Measurements from ENCODE around the gene LIMS1.
A peak's percentile ranks its signal among the peaks of the same experiment; 100 is the strongest.
"Not testable (repeated sequence)": the region's sequence is repeated elsewhere in the genome, so short reads cannot be mapped to it uniquely, and the experiment has no call there.

LIMS1 gene

DNA sequence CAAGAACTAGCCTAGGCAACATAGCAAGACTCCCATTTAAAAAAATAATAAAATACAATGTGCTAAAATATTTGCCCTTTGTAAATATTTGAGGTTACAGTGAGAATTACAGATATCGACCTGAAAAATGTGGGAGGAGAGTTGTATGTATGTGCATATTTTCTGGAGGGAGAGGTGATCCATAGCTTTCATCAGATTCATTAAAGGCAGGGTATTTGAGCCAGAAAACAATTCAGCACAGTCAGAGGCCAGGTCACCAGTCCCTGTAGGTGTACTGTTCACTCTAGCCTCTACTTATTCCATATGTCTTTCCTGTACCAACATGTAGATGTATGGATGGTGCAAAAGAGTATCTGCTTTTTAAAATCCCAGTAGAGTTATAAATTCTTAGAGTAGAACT is 136.0 kb downstream of the LIMS1 start:
- not testable (repeated sequence) for DNase-seq

DNA sequence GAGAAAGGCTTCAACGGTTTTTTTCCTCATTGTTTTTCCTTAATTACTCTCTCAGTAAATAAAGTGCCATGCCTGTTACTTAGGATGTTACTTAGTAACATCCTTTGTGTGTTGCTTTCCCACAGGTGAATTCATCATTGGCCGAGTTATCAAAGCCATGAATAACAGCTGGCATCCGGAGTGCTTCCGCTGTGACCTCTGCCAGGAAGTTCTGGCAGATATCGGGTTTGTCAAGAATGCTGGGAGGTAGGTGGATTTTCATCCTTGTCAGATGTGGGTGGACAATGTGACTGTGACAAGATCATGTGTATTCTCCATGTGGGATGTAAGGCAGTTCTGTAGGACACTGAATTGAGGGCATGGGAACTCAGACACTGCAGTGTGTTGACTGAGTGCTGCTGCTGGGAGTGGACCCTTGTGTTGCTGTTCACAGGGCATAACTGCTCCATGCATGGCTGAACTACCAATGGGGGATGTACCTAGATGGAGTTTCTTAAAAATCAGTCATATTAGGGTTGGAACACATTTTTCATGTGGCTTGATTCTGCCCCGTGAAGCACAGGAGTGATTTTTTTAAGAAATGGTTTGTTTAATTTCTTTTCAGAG is 138.0 kb downstream of the LIMS1 start:
- not testable (repeated sequence) for DNase-seq

DNA sequence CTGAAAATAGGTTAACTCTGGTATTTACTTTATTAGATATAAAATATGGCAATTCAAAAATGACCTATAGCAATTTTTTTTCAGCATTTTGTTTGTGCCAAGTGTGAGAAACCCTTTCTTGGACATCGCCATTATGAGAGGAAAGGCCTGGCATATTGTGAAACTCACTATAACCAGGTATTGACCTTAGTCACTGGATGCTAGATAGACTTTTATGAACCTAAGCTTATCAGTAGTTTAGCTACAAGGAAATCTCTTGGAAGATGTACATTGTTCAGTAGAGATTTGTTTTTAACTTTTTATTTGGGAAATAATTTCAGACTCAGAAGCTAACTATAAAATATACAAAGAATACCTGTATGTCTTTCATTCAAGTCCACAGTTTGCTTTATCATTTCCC is 142.3 kb downstream of the LIMS1 start:
- DNase-seq, result not testable (repeated sequence)

DNA sequence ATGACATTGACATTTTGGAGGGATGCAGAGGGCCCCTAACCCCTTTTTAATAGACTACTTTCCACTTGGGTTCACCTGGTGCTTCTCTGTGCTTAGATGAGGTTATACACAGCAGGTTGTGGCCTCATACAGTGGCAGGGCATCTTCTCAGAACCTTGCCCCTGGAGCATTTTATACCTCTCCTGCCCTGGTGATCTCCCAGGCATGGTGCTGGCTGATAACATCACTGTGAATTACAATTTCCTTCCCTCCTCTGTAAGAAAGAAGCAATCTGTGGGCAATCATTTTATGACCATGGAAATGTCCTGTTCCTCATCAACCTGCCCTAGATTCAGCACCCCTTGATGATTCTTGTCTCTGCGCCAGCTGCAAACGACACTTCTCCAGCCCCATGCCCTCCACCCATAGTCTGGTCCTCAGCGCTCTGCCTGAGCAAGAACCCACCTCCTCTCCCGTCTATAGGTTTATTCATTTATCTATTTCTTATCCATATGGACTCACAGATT is 143.0 kb downstream of the LIMS1 start:
- DNase-seq, result not testable (repeated sequence)

DNA sequence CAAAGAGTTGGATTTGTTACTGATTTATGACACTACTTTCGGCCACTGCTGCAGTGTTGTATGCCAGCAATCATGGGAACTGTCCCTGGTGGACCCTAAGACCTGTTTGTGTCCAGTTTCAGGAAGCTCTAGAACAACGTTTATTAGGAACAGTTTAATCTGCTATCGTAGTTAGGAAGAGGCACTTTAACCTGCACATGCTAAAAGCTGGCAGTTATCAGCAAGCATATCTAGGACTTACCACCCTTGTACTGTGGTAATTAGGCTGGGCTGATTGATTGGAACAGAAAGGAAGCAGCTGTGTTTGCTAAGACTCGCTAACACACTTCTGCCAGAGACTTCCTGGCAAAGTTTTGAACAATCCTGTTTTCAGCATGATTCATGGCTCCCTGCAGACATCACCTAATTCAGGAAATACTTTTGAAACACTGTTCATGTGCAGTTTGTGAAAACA is 144.0 kb downstream of the LIMS1 start:
- DNase-seq, result not testable (repeated sequence)

DNA sequence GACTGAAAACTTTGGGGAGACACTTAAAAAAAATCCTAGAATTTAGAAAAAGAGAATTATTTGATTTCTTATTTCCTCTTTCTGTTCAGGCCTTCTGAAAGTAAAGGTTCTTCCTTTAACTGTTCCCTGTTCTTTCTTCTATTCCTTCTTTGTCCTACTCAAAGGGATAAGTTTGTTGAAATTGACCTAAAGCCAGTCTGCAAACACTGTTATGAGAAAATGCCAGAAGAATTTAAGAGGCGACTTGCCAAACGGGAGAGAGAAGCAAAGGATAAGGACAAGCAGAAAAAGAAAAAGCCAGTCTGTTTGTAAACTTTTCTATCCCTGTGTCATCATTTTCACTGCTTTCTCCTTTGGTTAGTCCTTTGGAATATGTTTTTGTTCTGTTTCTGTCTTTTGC is 146.5 kb downstream of the LIMS1 start:
- not testable (repeated sequence) for DNase-seq

DNA sequence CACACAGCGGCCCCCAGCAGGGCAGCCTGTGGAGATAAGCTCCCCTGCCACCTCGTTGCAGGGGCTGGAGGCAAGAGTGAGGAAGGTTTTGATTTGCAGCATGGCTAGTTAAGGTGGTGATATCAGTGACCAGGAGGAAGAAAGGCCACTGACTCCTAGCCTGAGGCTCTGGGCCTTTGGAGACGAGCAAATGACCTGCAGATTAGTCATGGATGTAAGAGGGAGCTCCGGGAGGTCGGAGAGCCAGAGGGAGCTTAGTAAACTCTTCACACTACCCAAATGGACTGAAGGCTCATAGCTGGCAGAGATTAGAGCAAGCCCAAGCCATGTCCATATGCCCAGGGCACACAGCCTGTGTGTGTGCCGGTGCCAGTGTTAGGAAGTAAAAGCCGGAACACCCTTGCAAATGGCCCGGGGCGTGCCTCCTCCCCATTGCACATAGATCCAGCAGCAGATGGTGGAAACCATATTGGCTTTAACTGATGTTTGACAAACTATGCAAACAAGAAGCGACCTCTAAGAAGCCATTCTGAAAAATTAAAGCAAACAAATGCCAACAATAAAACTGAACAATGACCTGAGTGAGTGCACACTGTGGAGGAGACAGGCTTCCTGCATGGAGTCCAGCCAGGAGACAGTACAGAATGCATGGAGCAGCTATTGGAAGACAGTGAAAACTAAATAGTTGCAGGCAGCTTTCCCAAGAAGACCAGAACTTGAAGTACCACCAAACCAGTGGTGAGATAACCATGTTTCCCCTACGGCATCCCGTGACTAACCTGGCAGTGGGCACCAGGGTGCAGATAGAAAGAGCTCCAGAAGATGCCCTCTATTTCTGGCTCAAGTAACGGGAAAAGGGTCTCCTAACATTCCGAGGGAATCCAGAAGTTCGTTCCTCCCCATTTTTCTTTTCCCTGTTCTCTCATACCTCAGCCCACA is 154.8 kb downstream of the LIMS1 start:
- DNase-seq, result not testable (repeated sequence)

DNA sequence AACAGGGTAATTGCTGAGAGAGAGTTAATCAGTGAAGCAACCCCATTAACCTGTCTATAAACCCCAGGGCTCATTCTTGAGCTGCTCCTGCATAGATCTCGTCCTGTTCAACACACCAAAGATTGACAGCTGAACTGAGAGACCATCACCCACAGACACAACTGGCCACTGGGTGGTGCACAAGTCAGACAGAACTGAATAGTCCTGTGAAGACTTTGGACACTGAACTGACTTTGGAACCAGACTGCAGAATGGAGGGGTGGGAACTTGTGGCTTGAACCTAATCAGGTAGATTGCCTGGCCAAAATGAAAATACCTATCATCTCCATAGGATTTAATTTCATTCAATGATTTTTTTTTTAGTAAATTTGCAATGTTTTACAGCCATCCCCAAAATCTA is 155.7 kb downstream of the LIMS1 start:
- not testable (repeated sequence) for DNase-seq

DNA sequence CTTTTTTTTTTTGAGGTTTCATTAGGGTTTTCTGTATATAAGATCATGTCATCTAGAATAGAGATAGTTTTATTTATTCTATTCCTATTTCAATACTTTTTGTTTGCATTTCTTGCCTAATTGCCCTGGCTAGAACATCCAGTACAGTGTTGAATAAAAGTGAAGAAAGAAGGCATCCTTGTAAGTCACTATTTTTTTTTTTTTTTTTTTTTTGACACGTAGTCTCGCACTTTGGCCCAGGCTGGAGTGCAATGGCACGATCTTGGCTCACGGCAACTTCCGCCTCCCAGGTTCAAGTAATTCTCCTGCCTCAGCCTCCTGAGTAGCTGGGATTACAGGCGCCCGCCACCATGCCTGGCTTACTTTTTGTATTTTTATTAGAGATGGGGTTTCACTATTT is 157.2 kb downstream of the LIMS1 start:
- DNase-seq, result no peak

DNA sequence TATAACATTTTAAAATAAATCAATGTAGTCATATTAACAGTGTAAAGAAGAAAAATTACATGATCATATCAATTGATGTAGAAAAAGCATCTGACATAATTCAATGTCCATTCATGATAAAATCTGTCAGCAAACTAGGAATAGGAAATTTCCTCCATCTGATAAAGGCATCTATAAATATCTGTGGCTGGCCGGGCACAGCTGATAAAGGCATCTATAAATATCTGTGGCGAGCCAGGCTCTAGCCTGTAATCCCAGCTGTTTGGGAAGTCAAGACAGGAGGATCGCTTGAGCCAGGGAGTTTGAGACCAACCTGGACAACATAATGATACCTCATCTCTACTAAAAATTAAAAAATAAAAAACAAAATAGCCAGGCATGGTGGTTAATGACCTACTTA is 166.9 kb downstream of the LIMS1 start:
- no peak for DNase-seq

DNA sequence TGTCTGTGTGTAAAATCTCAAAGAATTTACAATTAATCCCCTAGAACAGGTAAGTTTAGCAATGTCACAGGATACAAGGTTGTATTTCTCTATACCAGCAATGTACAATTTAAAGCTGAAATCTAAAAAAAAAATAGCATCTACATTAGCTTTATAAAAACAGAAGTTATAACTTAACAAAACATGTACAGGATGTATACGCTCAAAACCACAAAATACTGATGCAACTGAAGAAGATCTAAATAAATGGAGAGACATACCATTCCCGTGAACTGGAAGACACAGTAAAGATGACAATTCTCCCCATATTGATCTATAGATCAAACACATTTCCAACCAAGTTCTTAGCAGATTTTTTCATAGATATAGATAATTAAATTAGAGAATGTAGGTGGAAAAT is 167.5 kb downstream of the LIMS1 start:
- no peak for DNase-seq

DNA sequence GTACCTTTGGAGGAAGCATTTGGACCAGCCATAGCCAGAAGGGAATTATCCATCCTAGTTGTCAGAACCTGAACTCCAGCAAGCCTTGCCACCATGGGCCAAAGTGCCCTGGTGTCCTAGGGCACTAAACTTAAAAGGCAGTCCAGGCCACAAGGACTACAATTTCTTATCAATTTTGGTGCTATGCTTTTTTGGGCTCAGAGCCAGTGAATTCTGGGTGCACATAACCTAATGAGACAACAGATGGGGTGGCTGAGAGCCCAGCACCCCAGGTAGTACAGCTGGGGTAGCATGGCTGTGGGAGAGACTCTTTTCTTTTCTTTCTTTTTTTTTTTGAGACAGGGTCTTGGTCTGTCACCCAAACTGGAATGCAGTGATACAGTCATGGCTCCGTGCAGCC is 170.6 kb downstream of the LIMS1 start:
- DNase-seq, result no peak

DNA sequence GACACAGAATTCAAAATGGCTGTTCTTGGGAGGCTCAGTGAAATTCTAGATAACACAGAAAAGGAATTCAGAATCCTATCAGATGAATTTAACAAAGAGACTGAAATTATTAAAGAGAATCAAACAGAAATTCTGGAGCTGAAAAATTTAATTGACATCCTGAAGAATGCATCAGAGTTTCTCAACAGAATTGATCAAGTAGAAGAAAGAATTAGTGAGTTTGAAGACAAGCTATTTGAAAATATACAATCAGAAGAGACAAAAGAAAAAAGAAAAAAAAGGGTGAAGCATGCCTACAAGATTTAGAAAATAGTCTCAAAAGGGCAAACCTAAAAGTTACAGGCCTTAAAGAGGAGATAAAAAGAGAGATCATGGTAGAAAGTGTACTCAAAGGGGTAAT is 173.0 kb downstream of the LIMS1 start:
- no peak for DNase-seq

DNA sequence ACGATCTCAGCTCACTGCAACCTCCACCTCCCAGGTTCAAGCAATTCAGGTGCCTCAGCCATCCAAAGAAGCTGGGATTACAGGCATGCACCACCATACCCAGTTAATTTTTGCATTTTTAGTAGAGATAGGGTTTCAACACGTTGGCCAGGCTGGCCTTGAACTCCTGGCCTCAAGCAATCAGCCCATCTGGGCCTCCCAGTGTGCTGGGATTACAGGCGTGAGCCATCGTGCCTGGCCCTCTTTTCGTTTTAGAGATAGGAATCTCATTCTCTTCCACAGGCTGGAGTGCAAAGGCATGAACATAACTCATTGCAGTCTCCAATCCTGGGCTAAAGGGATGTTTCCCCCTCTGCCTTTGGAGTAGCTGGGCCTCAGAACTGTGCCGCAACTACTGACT is 182.7 kb downstream of the LIMS1 start:
- DNase-seq, result not testable (repeated sequence)

DNA sequence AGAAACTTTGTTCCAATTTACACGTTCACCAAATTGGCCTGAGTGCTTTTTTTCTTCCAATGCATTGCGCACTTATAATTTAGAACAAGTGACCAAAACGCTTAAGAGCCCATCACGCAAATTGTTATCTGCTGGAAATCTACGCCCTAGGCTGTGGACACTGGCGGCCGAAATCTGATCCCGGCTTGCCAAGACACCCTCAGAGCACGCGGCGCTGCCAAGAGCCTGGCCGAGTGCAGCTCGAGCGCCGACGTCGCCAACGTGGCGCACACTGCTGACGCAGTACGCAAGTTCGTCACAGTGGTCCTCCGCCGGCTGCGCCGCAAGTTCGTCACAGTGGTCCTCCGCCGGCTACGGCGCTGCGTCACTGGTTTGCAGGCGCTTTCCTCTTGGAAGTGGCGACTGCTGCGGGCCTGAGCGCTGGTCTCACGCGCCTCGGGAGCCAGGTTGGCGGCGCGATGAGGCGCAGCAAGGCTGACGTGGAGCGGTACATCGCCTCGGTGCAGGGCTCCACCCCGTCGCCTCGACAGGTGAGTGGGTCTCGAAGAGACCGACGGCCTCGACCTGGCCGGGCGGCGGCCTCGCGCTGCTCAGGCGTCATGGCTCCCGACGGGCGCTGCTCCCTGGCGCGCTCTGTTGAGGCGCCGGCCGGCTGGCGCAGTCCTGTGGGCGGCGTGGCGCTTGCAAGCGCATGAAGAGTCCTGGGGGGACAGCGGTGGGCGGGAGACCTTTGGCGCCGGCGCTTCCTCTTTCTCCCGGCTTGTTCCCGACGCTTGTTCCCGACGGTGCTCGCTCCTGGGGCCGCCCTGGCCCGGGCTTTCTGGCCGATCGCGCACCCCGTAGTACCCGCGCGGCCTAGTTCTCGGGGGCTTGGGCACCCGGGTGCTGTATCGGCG is 185.1 kb downstream of the LIMS1 start, which contains the start of gene RANBP2:
Gene RANBP2 (plus strand): TSS at position 334 of the 896 bp plus-strand sequence. CDS start 125 bp downstream, at position 459.
- peak; percentile 92 to 94 for DNase-seq

DNA sequence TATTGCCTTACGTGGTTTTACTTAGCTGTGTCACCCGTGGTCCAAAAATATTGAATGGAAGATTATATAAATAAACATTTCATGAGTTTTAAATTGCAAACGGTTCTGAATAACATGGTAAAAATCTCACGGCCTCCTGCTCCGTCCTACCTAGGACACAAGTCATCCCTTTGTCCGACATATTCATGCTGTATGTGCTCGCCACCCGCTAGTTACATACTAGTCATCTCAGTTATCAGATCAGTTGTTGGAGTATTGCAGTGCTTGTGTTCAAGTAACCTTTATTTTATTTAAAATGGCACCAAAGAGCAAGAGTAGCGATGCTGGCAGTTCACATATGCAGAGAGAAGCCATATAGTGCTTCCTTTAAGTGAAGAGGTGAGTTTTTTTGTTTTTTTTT is 191.8 kb downstream of the LIMS1 start:
- not testable (repeated sequence) for DNase-seq

DNA sequence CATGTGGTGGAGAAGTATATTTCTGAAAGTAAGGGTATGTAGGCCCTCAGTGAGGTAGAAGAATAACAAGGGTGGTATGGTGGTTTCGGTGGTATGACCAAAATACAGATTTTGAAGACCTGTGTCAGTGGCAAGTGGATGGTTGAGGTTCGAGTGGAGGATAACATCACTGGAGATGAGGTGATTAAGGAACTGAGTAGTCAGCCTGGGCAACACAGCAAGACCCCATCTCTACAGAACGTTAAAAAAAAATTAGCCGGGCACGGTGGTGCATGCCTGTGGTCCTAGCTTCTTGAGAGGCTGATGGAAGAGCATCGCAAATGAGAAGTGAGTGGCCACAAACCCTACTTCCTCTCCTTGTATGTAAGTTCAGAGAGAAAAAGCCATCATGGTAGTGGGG is 200.4 kb downstream of the LIMS1 start:
- DNase-seq, result not testable (repeated sequence)
